ENCODE measurements around the gene ASNS. TPM values are rescaled to one million over a fixed set of nuclear protein-coding genes. Genes with fewer than 3 reads are reported as not detected.

Gene ASNS
- total and polyA plus RNA-seq, 9 donors, result 7.5 to 216 (median 13.5) TPM

DNA sequence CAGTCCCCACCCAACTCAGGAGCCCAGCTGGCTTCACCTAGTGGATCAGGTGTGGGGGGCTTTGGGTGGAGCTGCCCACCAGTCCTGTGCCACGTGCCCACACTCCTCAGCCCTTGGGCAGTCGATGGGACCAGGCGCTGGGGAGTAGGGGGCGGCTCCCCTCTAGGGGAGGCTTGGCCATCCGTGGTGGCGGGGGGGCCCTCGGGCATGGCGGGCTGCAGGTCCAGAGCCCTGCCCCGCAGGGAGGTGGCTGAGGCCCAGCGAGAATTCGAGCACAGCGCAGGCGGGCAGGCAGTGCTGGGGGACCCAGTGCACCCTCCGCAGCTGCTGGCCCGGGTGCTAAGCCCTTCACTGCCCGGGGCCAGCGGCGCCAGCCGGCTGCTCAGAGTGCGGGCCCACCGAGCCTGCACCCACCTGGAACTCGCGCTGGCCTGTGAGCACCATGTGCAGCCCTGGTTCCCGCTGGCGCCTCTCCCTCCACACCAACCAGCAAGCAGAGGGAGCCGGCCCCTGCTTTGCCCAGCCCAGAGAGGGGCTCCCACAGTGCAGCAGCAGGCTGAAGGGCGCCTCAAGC lies 29.3 kb downstream of the ASNS start:
- H3K27me3 ChIP-seq, result no peaks in the 10 kb centered on the region
- H3K9me3 ChIP-seq, result no peaks in the 10 kb centered on the region
- WGBS, 3 donors, result 95 to 98% (median 97%) methylated on average over 24 to 27 of the region's 27 CpGs
- TF ChIP-seq POLR2A (IDR thresholded peaks at IDR 0.05), result no peak
- TF ChIP-seq, protein P1, sequence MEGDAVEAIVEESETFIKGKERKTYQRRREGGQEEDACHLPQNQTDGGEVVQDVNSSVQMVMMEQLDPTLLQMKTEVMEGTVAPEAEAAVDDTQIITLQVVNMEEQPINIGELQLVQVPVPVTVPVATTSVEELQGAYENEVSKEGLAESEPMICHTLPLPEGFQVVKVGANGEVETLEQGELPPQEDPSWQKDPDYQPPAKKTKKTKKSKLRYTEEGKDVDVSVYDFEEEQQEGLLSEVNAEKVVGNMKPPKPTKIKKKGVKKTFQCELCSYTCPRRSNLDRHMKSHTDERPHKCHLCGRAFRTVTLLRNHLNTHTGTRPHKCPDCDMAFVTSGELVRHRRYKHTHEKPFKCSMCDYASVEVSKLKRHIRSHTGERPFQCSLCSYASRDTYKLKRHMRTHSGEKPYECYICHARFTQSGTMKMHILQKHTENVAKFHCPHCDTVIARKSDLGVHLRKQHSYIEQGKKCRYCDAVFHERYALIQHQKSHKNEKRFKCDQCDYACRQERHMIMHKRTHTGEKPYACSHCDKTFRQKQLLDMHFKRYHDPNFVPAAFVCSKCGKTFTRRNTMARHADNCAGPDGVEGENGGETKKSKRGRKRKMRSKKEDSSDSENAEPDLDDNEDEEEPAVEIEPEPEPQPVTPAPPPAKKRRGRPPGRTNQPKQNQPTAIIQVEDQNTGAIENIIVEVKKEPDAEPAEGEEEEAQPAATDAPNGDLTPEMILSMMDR (IDR thresholded peaks at IDR 0.05), result no peak
- TF ChIP-seq EP300 (IDR thresholded peaks at IDR 0.05), result no peak
- DNase-seq, result no peak
- H3K27ac ChIP-seq, result no peak overlapping the region
- H3K4me1 ChIP-seq (ENCODE audit: insufficient read depth), result no peaks in the 10 kb centered on the region
- no peak overlapping the region for H3K4me3 ChIP-seq
- intact Hi-C loops (cut with DNase I), result no loop called here
- H3K36me3 ChIP-seq, result no peaks in the 10 kb centered on the region

DNA sequence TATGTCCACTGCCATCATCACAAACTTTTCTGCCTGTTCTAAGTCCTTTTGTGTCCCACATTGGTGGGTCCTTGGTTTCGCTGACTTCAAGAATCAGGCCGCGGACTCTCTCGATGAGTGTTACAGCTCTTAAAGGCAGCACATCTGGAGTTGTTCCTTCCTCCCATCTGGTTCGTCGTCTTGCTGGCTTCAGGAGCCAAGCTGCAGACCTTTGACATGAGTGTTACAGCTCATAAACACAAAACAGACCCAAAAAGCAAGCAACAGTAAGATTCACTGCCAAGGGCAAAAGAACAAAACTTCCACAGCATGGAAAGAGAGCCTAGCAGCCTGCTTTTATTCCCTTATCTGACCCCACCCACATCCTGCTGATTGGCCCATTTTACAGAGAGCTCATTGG lies 30.2 kb downstream of the ASNS start:
- Histone ChIP-seq H3K36me3 (no peaks in the 10 kb centered on the region), H3K27ac (no peak overlapping the region), H3K4me1 (ENCODE audit: insufficient read depth) (no peaks in the 10 kb centered on the region), H3K4me3 (no peak overlapping the region), H3K9me3 (no peaks in the 10 kb centered on the region), H3K27me3 (no peaks in the 10 kb centered on the region)
- TF ChIP-seq, protein P1 (IDR thresholded peaks at IDR 0.05), result no peak
- TF ChIP-seq POLR2A (IDR thresholded peaks at IDR 0.05) (no peak), EP300 (IDR thresholded peaks at IDR 0.05) (no peak)
- intact Hi-C loops (cut with DNase I), result no loop called here
- WGBS, 3 donors, result 48 to 65% (median 53%) methylated on average over 6 of the region's 6 CpGs
- DNase-seq, result no peak

DNA sequence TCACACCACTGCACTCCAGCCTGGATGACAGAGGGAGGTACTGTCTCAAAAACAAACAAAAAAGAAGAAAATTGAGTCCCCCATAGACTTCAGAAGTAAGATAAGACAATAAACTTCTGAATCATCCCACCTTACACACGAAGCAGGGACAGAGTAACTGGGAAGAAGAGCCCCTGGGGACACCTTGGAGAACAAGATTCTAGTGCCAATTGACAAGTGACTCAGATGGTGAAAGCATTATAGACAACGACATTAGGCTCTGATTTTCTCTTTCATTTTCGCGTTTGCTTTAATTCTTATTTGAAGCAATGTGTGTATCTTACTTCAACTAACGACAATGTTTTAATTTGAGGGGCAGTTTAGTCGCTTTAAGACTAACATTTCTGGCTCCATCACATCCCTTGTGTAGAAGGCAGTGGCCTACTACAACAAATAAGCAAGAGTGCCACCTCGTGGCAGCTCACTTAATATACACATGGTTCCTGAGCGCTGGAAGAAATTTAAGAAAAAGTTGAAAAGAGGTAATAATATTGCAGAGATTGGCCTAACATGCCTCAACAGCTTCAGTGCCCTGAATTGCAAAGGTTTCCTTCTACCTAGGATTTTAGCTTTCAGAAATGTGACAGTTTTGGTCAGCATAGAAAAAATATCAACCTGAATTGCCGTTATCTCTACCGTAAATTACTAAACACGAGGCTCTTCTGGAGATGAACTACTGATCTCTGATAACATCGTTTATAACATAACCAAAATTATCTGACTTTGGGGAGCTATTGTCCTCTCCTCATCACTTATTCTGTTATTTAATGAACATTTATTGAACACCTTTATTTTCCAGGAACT lies 36.7 kb downstream of the ASNS start:
- Histone ChIP-seq H3K4me3 (no peak overlapping the region), H3K27me3 (no peaks in the 10 kb centered on the region), H3K9me3 (no peaks in the 10 kb centered on the region), H3K36me3 (no peaks in the 10 kb centered on the region), H3K4me1 (ENCODE audit: insufficient read depth) (no peaks in the 10 kb centered on the region), H3K27ac (no peak overlapping the region)
- 25 to 31% (median 25%) methylated on average over 12 of the region's 12 CpGs for WGBS, 3 donors
- DNase-seq, result peak in 4 of 5 donors; percentile 13 to 45 (median 36)
- TF ChIP-seq EP300 (IDR thresholded peaks at IDR 0.05) (no peak), POLR2A (IDR thresholded peaks at IDR 0.05) (no peak)
- TF ChIP-seq, protein P1 (IDR thresholded peaks at IDR 0.05), result no peak
- intact Hi-C loops (cut with DNase I), result no loop called here

DNA sequence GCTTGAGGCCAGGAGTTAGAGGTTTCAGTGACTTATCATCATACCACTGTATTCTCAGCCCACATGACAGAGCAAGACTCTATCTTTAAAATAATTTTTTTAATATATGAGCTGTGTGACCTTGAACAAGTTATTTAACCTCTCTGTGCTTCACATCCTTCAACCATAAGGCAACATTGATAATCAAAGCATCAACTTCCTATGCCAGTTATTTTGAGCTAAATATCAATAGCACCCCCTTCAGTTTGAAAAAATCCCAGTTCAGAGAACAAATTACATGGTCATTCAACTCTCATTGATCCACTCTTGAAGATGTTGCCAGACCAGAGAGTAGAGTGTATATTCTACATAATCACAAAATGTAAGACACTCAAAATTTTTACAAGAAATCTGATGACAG lies 53.0 kb downstream of the ASNS start:
- Histone ChIP-seq H3K36me3 (no peaks in the 10 kb centered on the region), H3K27ac (no peak overlapping the region), H3K9me3 (no peaks in the 10 kb centered on the region), H3K4me1 (ENCODE audit: insufficient read depth) (no peaks in the 10 kb centered on the region), H3K27me3 (no peaks in the 10 kb centered on the region), H3K4me3 (no peak overlapping the region)
- intact Hi-C loops (cut with DNase I), result no loop called here
- no peak for DNase-seq
- TF ChIP-seq POLR2A (IDR thresholded peaks at IDR 0.05) (no peak), EP300 (IDR thresholded peaks at IDR 0.05) (no peak)
- TF ChIP-seq, protein P1 (IDR thresholded peaks at IDR 0.05), result no peak
